Fibroblast of villous mesenchyme (primary cell): ENCODE data around the gene LMF2. TPM values are rescaled to one million over a fixed set of nuclear protein-coding genes. Genes with fewer than 3 reads are reported as not detected.

ENCODE experiments used
- DNase-seq: peaks from one replicate; pipeline ENCODE4 v3.0.0-alpha.2; 2010; ENCODE audit warnings: low read depth
- H3K4me3 ChIP-seq: 2 replicates; pipeline ENCODE4 v1.5.1; 2011; ENCODE audit warnings: low read depth, mild to moderate bottlenecking, low read length
- CTCF ChIP-seq: IDR thresholded peaks from 2 replicates; pipeline ENCODE4 v1.5.1; 2012; ENCODE audit warnings: low read depth, mild to moderate bottlenecking, low read length; ENCODE audit not compliant: insufficient read depth
- total RNA-seq: library from RNA; depleted of rRNA; stranded (reverse); fragments of >200 nt; gene quantifications from 2 replicates; pipeline ENCODE4 v1.2.3, GENCODE V29; 2012

Gene LMF2
- total RNA-seq, 1 donor, result 50.1 TPM

DNA sequence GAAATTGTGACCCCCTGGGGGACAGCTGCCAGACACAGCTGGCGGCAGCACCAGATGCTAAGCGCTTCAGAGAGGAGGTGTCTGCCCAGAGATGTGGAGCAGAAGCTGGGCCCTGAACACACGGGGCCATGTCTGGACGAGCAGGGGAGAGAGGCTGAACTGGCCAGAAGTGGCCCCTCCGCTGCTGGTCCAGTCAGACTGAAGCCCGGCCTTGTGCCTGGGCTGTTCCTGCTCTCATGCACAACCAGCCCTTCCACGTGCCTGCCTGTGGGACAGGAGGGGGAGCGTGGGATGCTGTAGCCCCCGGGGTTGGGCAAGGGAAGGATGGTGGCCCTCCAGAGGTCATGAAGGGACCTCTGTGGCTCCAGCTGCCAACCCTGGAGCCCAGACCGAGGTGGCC is 24.4 kb downstream of the LMF2 start:
- peak overlapping the region; percentile 81 for H3K4me3 ChIP-seq
- no peak for TF ChIP-seq CTCF
- DNase-seq, result no peak

- peak overlapping the region; percentile 81 for H3K4me3 ChIP-seq
- no peak for TF ChIP-seq CTCF
- DNase-seq, result no peak
These were observed 25.1 kb downstream of the LMF2 start for GRCh38 chr22:50482107-50483074.

DNA sequence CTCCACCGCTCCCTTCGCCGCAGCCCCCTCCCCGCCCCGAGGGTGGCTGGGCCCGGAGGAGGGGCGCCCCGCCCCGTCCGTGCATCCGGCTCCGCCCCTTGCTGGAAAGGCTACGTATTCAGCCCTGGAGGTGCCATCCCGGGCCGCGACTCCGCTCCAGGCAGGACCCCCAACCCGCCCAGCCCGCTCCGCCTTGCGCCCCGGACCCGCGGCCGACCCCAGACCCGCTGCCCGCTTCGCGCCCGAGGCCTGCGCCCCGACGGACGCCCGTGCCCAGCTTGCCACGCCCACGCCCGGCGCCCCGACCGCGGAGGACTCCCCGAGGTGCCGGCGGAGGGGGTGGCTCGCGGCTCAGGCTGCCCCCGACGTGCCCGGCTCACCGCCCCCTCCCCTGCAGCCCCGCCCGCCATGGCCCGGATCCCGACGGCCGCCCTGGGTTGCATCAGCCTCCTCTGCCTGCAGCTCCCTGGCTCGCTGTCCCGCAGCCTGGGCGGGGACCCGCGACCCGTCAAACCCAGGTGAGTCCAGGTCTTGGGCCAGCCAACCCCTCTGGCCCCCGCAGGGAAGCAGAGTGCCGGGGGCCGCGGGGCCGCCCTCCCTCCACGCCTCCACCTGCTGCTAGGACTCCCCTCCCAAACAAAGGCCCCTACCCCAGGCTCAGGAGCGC is 25.9 kb downstream of the LMF2 start, which contains the start of gene ADM2:
Gene ADM2 (plus strand): TSS at position 104 of the 667 bp plus-strand sequence. CDS start 305 bp downstream, at position 409.
- DNase-seq, result peak; percentile 25
- TF ChIP-seq CTCF, result no peak
- H3K4me3 ChIP-seq, result peak within 1 kb of the TSS; percentile 81

DNA sequence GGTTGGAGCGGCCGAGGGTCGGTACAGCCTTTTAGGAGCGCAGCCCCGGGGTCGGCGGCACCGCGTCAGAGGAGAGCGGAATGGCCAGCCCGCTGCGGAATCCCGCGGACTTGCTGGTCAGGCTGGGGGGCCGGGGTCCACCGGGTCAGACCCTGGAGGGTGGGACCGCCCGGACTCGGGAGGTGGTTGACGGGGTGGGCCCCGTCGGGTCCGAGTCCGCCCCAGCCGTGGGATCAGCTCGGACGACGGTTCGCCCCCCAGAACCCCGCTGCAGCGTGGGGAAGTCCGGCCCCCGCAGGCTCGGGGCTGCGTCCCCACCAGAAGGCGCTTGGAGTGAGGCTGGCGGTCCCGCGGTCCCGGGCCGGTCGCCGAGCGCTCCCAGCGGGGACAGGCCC is 26.5 kb downstream of the LMF2 start:
- peak overlapping the region; percentile 81 for H3K4me3 ChIP-seq
- TF ChIP-seq CTCF, result no peak

DNA sequence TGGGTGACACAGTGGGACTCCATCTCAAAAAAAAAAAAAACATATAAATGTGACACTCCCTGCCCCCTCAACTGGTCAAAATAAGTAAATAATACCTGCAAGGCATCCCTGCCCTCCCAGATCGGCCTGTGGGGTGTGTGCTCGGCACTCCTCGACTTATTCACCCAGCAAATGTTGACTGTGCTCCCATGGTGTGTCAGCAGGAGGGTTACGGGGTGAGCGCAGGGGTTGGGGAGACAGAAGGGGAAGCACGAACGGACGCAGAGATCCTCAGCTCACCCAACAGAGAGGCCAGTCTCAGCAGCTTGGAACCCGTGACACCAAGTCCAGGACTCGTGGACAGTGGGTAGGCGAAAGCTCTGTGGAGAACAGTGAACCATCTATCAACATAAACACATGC is 27.8 kb downstream of the LMF2 start:
- TF ChIP-seq CTCF, result no peak
- no peak for DNase-seq
- no peak overlapping the region for H3K4me3 ChIP-seq

More for the DNA sequence above, 26.5 kb downstream of the LMF2 start:
- DNase-seq, result no peak

GRCh38 chr22:50477923-50478322 is 29.6 kb downstream of the LMF2 start:
- no peak for TF ChIP-seq CTCF
- no peak overlapping the region for H3K4me3 ChIP-seq
- no peak for DNase-seq
